ENCODE measurements around the gene MGAT4C. TPM values are rescaled to one million over a fixed set of nuclear protein-coding genes. Genes with fewer than 3 reads are reported as not detected.

The MGAT4C gene
- total RNA-seq, 2 donors from 2014 or later = 0.09 to 0.50 TPM

DNA sequence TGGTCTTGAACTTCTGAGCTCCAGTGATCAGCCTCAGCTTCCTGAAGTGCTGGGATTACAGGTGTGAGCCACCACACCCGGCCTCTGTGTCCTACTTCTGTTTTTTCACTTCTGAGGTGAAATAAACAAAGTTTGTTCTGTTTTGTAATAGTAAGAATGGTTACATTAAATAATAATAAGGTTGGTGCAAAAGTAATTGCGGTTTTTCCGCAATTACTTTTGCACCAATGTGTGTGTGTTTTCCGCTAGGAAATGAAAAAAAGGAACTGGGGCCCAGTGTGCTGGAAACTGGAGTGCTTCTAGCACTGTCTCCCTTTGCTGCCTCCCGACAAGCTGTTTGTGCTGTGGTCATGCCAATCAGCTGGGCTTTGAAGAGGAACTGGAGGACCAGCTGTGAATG is 241.2 kb downstream of the MGAT4C start:
- no peak for ATAC-seq
- no peak for DNase-seq
- intact Hi-C loops (cut with DNase I, micrococcal nuclease) = no loop called here

DNA sequence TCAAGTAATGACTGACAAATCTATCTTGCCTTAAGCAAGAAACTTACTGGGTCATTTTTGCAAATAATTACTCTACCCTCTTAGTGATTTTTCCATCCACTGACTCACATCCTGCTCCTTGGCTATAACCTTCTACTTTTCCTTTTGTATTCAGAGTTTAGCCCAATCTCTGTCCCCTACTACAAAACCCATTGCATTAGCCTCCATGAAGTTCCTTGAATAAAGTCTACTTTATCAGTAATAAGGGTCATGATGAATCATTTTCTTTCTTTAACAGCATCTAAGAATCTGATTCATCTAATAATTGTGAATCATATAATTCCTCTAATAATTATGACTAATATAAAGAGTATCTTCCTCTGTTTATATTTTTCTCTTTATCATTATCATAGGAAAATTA is 249.5 kb downstream of the MGAT4C start:
- ATAC-seq = no peak
- intact Hi-C loops (cut with DNase I, micrococcal nuclease) = no loop called here
- DNase-seq = no peak

DNA sequence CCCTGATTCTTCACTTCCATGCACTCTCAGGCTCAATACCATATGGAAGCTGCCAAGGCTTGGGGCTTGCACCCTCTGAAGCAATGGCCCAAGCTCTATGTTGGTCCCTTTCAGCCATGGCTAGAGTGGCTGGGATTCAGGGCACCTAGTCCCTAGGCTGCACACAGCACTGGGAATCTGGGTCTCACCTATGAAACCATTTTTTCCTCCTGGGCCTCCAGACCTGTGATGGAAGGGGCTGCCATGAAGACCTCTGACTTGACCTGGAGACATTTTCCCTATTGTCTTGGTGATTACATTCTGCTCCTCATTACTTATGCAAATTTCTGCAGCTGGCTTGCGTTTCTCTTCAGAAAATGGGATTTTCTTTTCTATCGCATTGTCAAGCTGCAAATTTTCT is 258.1 kb downstream of the MGAT4C start:
- DNase-seq = no peak
- no peak for ATAC-seq
- intact Hi-C loops (cut with DNase I, micrococcal nuclease) = no loop called here

GRCh38 chr12:85996280-85996679 is 259.9 kb downstream of the MGAT4C start:
- ATAC-seq (no peak), DNase-seq (no peak)
- intact Hi-C loops (cut with DNase I, micrococcal nuclease) = no loop called here

GRCh38 chr12:85993746-85994145 is 262.4 kb downstream of the MGAT4C start:
- intact Hi-C loops (cut with DNase I, micrococcal nuclease) = no loop called here
- ATAC-seq (no peak), DNase-seq (no peak)

- DNase-seq (no peak), ATAC-seq (no peak)
- intact Hi-C loops (cut with DNase I, micrococcal nuclease) = no loop called here
These were observed 270.2 kb downstream of the MGAT4C start for GRCh38 chr12:85985996-85986395.

DNA sequence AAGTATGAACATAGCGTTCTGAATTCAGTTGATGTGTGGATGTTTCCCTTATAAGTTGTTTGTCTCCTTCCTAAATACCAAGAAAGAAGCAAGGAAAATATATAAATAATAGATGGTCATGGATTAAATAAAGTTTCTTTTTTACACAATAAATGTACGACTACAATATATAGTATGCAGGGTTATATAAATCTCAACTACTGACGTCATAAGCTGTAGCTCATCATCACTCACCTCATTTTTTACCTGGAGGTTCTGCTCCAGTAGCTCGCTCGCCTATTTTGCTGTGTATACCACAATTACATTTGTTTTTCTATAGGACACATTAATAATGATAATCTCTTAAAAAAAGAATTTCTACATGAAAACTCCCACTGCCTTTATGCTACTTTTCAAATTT is 272.6 kb downstream of the MGAT4C start:
- no peak for ATAC-seq
- DNase-seq = no peak
- intact Hi-C loops (cut with DNase I, micrococcal nuclease) = no loop called here

- no peak for ATAC-seq
- no peak for DNase-seq
- intact Hi-C loops (cut with DNase I, micrococcal nuclease) = no loop called here
These were observed 276.6 kb downstream of the MGAT4C start for GRCh38 chr12:85979641-85980040.

GRCh38 chr12:85975716-85976115 is 280.5 kb downstream of the MGAT4C start:
- intact Hi-C loops (cut with DNase I, micrococcal nuclease) = no loop called here
- DNase-seq (no peak), ATAC-seq (no peak)

DNA sequence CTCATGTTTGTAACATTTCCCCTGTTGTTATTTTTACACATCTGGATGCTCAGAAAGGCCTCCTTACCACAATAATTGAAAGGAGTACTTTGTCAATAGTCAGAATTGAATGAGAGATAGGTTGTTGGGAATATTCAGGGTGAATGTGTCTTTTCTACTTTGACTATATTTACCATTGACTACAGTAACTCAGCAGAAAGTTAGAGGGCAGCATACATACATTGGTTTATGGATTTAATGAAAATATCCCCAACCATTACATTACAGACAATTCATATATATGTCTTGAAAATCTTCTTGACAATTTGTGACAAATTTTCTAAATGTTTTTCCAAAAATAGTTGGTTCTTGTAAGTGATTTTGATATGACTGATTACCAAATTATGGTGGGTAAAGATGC is 284.4 kb downstream of the MGAT4C start:
- DNase-seq (no peak), ATAC-seq (no peak)
- intact Hi-C loops (cut with DNase I, micrococcal nuclease) = no loop called here

- DNase-seq = no peak
- intact Hi-C loops (cut with DNase I, micrococcal nuclease) = no loop called here
- ATAC-seq = no peak
These were observed 287.6 kb downstream of the MGAT4C start for GRCh38 chr12:85968606-85969005.

- ATAC-seq (no peak), DNase-seq (no peak)
- intact Hi-C loops (cut with DNase I, micrococcal nuclease) = no loop called here
These were observed 292.9 kb downstream of the MGAT4C start for GRCh38 chr12:85963326-85963725.

- no peak for DNase-seq
- intact Hi-C loops (cut with DNase I, micrococcal nuclease) = no loop called here
These were observed 300.1 kb downstream of the MGAT4C start for GRCh38 chr12:85956081-85956480.

DNA sequence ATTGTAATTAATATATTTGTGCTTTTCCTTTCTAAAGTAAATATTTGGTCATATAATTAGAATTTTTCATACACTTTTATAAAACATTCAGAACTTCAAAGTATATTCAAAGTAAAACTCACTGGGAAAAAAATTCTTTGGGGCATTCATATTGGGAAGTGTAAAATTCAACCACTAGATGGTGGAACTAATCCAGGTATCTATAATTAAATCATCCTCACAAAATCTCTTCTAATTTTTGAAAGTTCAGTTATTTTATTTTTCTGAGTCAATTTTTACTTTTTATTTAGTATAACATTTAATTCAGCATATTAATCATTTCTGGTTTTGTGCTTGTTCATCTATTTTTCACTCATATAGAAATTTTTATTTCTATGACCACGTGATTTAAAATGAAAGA is 301.1 kb downstream of the MGAT4C start:
- intact Hi-C loops (cut with DNase I, micrococcal nuclease) = no loop called here
- DNase-seq = no peak
- ATAC-seq = no peak

More at GRCh38 chr12:85956081-85956480, 300.1 kb downstream of the MGAT4C start:
- ATAC-seq = no peak

- no peak for DNase-seq
- no peak for ATAC-seq
- intact Hi-C loops (cut with DNase I, micrococcal nuclease) = no loop called here
These were observed 304.4 kb downstream of the MGAT4C start for GRCh38 chr12:85951823-85952222.

DNA sequence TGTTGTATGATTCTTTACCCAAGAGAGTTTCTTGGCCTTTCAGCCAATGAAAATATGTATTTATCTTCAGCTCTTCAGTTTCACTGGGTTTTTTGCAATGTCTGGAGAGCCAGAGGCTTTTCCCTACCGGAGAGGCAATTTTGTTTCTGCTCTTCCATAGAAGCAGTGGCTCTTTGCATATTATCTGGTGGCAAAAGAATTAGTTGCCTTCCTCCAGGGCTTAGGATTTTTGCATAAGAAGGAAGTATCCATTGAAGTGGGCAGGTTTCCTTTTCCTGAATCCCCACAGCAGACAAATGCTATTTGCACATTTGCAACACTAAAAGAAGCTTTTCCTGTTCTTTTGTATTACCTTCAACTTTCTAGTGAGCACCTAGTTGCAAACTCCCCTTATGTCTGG is 306.9 kb downstream of the MGAT4C start:
- intact Hi-C loops (cut with DNase I, micrococcal nuclease) = no loop called here
- no peak for DNase-seq
- no peak for ATAC-seq

- DNase-seq = no peak
- peak; percentile 82 for ATAC-seq
- intact Hi-C loops (cut with DNase I, micrococcal nuclease) = no loop called here
These were observed 307.9 kb downstream of the MGAT4C start for GRCh38 chr12:85948340-85948739.

DNA sequence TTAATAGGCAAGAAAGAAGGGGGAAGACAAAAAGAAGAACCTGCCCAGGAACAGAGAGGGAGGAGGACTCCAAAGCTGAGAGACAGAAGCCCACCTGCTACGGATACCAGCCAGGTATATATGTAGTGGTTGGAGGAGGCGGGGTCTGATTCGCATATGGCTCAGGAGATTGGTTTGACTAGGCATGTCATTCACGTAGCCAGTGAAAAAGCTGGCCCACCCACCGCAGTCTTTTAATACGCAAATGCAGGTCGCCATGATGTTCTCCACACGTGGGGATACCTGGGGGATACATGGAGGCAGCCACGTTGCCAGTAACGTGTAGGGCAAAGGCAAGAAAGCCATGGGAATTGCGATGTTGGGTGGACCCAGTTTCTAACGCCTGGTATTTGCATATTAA is 308.9 kb downstream of the MGAT4C start:
- ATAC-seq (no peak), DNase-seq (no peak)
- intact Hi-C loops (cut with DNase I, micrococcal nuclease) = no loop called here

GRCh38 chr12:85946375-85946774 is 309.8 kb downstream of the MGAT4C start:
- no peak for ATAC-seq
- DNase-seq = no peak
- intact Hi-C loops (cut with DNase I, micrococcal nuclease) = no loop called here

DNA sequence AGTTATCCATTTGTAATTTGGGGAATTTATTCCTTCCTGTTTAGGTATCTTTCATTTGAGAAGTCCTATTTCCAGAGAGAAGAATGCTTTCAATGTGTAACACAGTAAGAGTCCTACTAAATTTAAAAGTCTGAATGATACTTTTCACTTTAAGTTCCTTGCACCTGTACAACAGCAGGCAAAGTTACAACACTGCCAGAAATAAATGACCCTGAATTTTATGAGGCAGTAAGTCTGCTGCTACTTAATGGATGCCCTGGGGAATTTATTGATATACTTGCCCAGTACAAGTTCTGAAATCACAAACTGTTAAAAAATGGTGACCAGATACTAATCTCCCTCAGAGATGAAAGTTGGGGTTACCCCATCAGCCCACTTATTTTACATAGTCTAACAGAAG is 329.0 kb downstream of the MGAT4C start:
- intact Hi-C loops (cut with DNase I, micrococcal nuclease) = no loop called here
- DNase-seq = no peak
- no peak for ATAC-seq

- ATAC-seq = no peak
- no peak for DNase-seq
- intact Hi-C loops (cut with DNase I, micrococcal nuclease) = no loop called here
These were observed 332.3 kb downstream of the MGAT4C start for GRCh38 chr12:85923767-85924331.

All from left colon (tissue), 2 donors.